ENCODE results near the gene ABCB1. TPM values are rescaled to one million over a fixed set of nuclear protein-coding genes. Genes with fewer than 3 reads are reported as not detected.
"Not testable (repeated sequence)": the region's sequence is repeated elsewhere in the genome, so short reads cannot be mapped to it uniquely, and the experiment has no call there.

The ABCB1 gene
- total and polyA plus RNA-seq, 3 donors from 2014 or later = 6.5 to 8.6 (median 7.1) TPM

DNA sequence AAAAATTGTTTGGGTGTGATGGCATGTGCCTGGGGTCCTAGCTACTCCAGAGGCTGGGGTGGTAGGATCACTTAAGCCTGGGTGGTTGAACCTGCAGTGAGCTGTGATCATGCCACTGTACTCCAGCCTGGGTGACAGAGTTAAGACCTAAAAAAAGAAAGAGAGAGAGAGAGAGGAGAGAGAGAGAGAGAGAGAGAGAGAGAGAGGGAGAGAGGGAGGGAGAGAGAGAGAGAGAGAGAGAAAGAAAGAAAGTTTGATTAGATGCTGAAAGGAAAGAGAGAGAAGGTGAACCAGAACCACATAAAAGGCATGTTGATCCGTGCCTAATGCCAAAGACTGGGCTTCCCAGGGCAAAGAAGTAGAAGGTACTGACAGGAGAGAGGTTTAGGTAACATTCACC, 11.1 kb downstream of the ABCB1 start:
- H3K27ac ChIP-seq = no peak overlapping the region
- H3K4me3 ChIP-seq = no peak overlapping the region
- H3K4me1 ChIP-seq = no peaks in the 10 kb centered on the region
- no peak for TF ChIP-seq POLR2A (IDR thresholded peaks at IDR 0.05)
- TF ChIP-seq, protein P1, sequence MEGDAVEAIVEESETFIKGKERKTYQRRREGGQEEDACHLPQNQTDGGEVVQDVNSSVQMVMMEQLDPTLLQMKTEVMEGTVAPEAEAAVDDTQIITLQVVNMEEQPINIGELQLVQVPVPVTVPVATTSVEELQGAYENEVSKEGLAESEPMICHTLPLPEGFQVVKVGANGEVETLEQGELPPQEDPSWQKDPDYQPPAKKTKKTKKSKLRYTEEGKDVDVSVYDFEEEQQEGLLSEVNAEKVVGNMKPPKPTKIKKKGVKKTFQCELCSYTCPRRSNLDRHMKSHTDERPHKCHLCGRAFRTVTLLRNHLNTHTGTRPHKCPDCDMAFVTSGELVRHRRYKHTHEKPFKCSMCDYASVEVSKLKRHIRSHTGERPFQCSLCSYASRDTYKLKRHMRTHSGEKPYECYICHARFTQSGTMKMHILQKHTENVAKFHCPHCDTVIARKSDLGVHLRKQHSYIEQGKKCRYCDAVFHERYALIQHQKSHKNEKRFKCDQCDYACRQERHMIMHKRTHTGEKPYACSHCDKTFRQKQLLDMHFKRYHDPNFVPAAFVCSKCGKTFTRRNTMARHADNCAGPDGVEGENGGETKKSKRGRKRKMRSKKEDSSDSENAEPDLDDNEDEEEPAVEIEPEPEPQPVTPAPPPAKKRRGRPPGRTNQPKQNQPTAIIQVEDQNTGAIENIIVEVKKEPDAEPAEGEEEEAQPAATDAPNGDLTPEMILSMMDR (IDR thresholded peaks at IDR 0.05) = no peak
- H3K27me3 ChIP-seq = no peaks in the 10 kb centered on the region
- intact Hi-C loops (cut with DNase I; ENCODE audit: low total_unique reads) = no loop called here
- 70 to 76% methylated on average over 1 of the region's 1 CpG for WGBS, 2 donors
- H3K36me3 ChIP-seq (ENCODE audit: low read depth, missing control alignments) = no peaks in the 10 kb centered on the region
- no peaks in the 10 kb centered on the region for H3K9me3 ChIP-seq
- DNase-seq = no peak

DNA sequence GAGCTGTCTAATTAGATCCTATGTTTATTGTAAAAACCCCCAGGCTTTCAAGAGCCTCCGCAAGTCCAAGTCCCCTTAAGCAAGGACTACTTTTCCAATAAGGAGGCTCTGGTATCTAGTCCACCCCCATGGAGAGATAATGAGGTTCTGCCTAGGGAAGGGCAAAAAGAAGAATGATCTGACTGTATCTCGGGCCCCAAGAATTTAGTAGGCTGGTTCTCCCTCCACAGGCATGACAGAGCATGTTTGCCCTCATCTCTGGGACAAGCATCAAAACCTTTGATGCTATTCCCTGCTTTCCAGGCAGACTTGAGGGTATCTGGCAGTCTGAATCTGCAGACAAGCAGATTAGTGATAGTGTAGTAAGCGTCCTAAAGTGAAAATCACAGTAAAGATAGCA, 19.0 kb downstream of the ABCB1 start:
- Histone ChIP-seq H3K27me3 (no peaks in the 10 kb centered on the region), H3K4me3 (no peak overlapping the region), H3K36me3 (ENCODE audit: low read depth, missing control alignments) (no peaks in the 10 kb centered on the region), H3K27ac (no peak overlapping the region), H3K9me3 (no peaks in the 10 kb centered on the region), H3K4me1 (no peaks in the 10 kb centered on the region)
- DNase-seq = no peak
- TF ChIP-seq POLR2A (IDR thresholded peaks at IDR 0.05) = no peak
- TF ChIP-seq, protein P1 (IDR thresholded peaks at IDR 0.05) = no peak
- intact Hi-C loops (cut with DNase I; ENCODE audit: low total_unique reads) = no loop called here
- 79 to 88% methylated on average over 3 of the region's 3 CpGs for WGBS, 2 donors

DNA sequence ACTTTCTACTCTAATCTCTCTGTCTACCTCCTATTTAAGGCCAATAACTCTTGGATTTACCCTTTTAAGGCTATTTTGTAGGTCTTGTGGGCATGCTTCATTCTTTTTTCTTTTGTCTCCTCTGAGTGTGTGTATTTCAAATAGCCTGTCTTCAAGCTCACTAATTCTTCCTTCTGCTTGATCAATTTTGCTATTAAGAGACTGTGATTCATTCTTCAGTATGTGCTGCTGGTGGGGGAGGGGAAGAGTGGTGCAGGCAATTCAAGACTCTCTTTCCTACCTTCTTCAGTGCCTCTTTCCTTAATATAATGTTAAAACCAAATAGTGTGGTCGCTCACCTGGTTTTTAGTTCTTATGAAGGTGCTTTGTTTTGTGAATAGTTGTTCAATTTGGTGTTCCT, 20.0 kb downstream of the ABCB1 start:
- no peak overlapping the region for H3K27ac ChIP-seq
- intact Hi-C loops (cut with DNase I; ENCODE audit: low total_unique reads) = no loop called here
- 91 to 95% methylated on average over 1 of the region's 1 CpG for WGBS, 2 donors

DNA sequence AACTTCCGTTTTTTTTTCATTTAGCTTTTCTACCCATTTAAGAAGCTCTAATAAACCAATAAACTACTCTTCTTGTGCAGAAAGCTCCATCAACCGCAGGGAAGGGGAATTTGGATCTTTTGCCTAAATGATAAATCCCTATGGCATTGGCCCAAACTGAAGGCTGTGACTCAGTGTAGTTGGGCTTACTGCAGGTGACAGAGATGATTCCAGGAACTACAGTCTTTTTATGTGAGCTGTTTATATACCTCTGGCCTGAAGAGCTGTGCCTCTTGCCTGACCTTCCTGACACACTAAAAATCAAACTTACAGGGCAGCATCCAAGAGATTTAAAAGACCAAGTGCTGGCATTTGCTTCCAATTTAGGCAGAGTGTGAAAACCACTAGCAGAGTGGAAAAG, 25.2 kb downstream of the ABCB1 start:
- no peak overlapping the region for H3K27ac ChIP-seq
- H3K27me3 ChIP-seq = no peaks in the 10 kb centered on the region
- no peak for TF ChIP-seq POLR2A (IDR thresholded peaks at IDR 0.05)
- TF ChIP-seq, protein P1 (IDR thresholded peaks at IDR 0.05) = no peak
- H3K9me3 ChIP-seq = no peaks in the 10 kb centered on the region
- no peaks in the 10 kb centered on the region for H3K36me3 ChIP-seq (ENCODE audit: low read depth, missing control alignments)
- H3K4me1 ChIP-seq = no peaks in the 10 kb centered on the region
- DNase-seq = no peak
- intact Hi-C loops (cut with DNase I; ENCODE audit: low total_unique reads) = no loop called here
- WGBS, 2 donors = 83 to 85% methylated on average over 2 of the region's 2 CpGs
- no peak overlapping the region for H3K4me3 ChIP-seq

More for the DNA sequence above, 20.0 kb downstream of the ABCB1 start:
- H3K9me3 ChIP-seq = no peaks in the 10 kb centered on the region
- TF ChIP-seq, protein P1 (IDR thresholded peaks at IDR 0.05) = no peak
- no peak for TF ChIP-seq POLR2A (IDR thresholded peaks at IDR 0.05)
- H3K4me1 ChIP-seq = no peaks in the 10 kb centered on the region
- no peak overlapping the region for H3K4me3 ChIP-seq
- DNase-seq = no peak
- H3K36me3 ChIP-seq (ENCODE audit: low read depth, missing control alignments) = no peaks in the 10 kb centered on the region
- H3K27me3 ChIP-seq = no peaks in the 10 kb centered on the region

DNA sequence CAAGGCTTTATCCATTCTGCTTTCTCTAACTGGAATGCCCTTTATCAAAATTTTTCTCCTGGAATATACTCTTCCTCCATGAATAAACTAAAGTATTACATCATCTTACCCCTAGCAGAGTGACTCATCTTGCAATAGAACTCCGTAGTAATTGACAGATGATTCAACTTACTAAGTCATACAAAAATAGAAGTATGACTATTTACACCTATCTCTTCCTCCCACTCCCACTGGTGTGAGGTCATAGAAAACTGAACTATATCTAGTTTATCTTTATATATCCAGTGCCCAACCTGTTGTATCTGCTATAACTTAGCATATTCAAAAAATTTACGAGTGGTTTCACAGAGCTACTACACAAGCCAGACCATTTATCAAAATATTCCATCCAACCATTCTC, 26.1 kb downstream of the ABCB1 start:
- Histone ChIP-seq H3K4me1 (no peaks in the 10 kb centered on the region), H3K9me3 (no peaks in the 10 kb centered on the region), H3K36me3 (ENCODE audit: low read depth, missing control alignments) (no peaks in the 10 kb centered on the region), H3K27ac (no peak overlapping the region), H3K27me3 (no peaks in the 10 kb centered on the region), H3K4me3 (no peak overlapping the region)
- intact Hi-C loops (cut with DNase I; ENCODE audit: low total_unique reads) = no loop called here
- 44 to 57% methylated on average over 2 of the region's 2 CpGs for WGBS, 2 donors
- DNase-seq = no peak
- TF ChIP-seq, protein P1 (IDR thresholded peaks at IDR 0.05) = no peak
- no peak for TF ChIP-seq POLR2A (IDR thresholded peaks at IDR 0.05)

DNA sequence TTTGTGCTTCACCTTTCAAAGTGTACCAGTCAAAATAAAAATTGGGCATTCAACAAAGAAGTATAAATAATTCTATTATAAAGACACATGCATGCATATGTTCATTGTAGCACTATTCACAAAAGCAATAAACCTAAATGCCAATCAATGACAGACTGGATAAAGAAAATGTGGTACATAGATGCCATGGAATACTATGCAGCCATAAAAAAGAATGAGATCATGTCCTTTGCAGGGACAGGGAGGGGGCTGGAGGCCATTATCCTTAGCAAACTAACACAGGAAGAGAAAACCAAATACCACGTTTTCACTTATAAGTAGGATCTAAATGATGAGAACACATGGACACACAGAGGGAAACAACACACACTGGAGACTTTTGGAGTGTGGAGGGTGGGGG, 28.2 kb downstream of the ABCB1 start:
- DNase-seq; H3K27me3 ChIP-seq; H3K4me3 ChIP-seq; H3K27ac ChIP-seq; H3K4me1 ChIP-seq; H3K9me3 ChIP-seq; intact Hi-C loops (cut with DNase I; ENCODE audit: low total_unique reads); H3K36me3 ChIP-seq (ENCODE audit: low read depth, missing control alignments): not testable (repeated sequence)
- WGBS, 2 donors = 68 to 78% methylated on average over 1 of the region's 1 CpG
